ENCODE data around the gene LTB4R. TPM values are rescaled to one million over a fixed set of nuclear protein-coding genes. Genes with fewer than 3 reads are reported as not detected.

Gene LTB4R
- total RNA-seq, 4 donors from 2014 or later: 83.1 to 137 (median 117) TPM

- TF ChIP-seq CTCF (IDR thresholded peaks at IDR 0.05) (no peak), POLR2A (IDR thresholded peaks at IDR 0.05) (no peak), EP300 (IDR thresholded peaks at IDR 0.05) (no peak), POLR2AphosphoS5 (IDR thresholded peaks at IDR 0.05) (no peak)
- 46% methylated on average over 3 of the region's 5 CpGs for WGBS
- Histone ChIP-seq H3K27ac (peak within 1 kb of the TSS; percentile 89), H3K27me3 (no peaks in the 10 kb centered on the region), H3K4me1 (peaks cover 73% of the 10 kb centered on the region), H3K9me3 (no peaks in the 10 kb centered on the region), H3K36me3 (peaks cover 29% of the 10 kb centered on the region), H3K4me3 (peak within 1 kb of the TSS; percentile 63)
- DNase-seq (ENCODE audit: low spot score in 2 of 2): no peak
Measured at GRCh38 chr14:24309538-24310264, 1.6 kb upstream of the LTB4R start, which contains the start of gene LTB4R2. Gene LTB4R2, plus strand, starts transcription at chr14:24310140. Its CDS starts 525 bp downstream, at chr14:24310665.

GRCh38 chr14:24310265-24310645 lies 1.0 kb upstream of the LTB4R start:
- Histone ChIP-seq H3K36me3 (peaks cover 23% of the 10 kb centered on the region), H3K9me3 (no peaks in the 10 kb centered on the region), H3K4me1 (peaks cover 78% of the 10 kb centered on the region), H3K27me3 (no peaks in the 10 kb centered on the region), H3K27ac (peak overlapping the region; percentile 89), H3K4me3 (peak overlapping the region; percentile 63)
- TF ChIP-seq POLR2AphosphoS5 (IDR thresholded peaks at IDR 0.05) (no peak), EP300 (IDR thresholded peaks at IDR 0.05) (no peak)
- WGBS: 17% methylated on average over 2 of the region's 5 CpGs
- no peak for DNase-seq (ENCODE audit: low spot score in 2 of 2)

- no peak for DNase-seq (ENCODE audit: low spot score in 2 of 2)
- H3K4me1 ChIP-seq: peaks cover 96% of the 10 kb centered on the region
- H3K36me3 ChIP-seq: peaks cover 5% of the 10 kb centered on the region
- H3K27ac ChIP-seq: peak overlapping the region; percentile 89
- H3K4me3 ChIP-seq: peak overlapping the region; percentile 63
- H3K27me3 ChIP-seq: no peaks in the 10 kb centered on the region
- WGBS: 85% methylated on average over 1 of the region's 1 CpG
- H3K9me3 ChIP-seq: no peaks in the 10 kb centered on the region
- TF ChIP-seq POLR2AphosphoS5 (IDR thresholded peaks at IDR 0.05): peak in 1 of 3 donors; percentile 44
- no peak for TF ChIP-seq CTCF (IDR thresholded peaks at IDR 0.05)
Measured at GRCh38 chr14:24311837-24312615, 724 bp downstream of the LTB4R start.

GRCh38 chr14:24312736-24313507 lies 1.6 kb downstream of the LTB4R start:
- Histone ChIP-seq H3K4me3 (peak overlapping the region; percentile 63), H3K9me3 (no peaks in the 10 kb centered on the region), H3K27ac (peak overlapping the region; percentile 9), H3K4me1 (peaks cover 93% of the 10 kb centered on the region), H3K36me3 (no peaks in the 10 kb centered on the region), H3K27me3 (no peaks in the 10 kb centered on the region)
- TF ChIP-seq CTCF (IDR thresholded peaks at IDR 0.05) (no peak), EP300 (IDR thresholded peaks at IDR 0.05) (no peak), POLR2A (IDR thresholded peaks at IDR 0.05) (no peak), POLR2AphosphoS5 (IDR thresholded peaks at IDR 0.05) (no peak)
- WGBS: 71% methylated on average over 9 of the region's 9 CpGs
- DNase-seq (ENCODE audit: low spot score in 2 of 2): no peak

- TF ChIP-seq POLR2AphosphoS5 (IDR thresholded peaks at IDR 0.05) (no peak), EP300 (IDR thresholded peaks at IDR 0.05) (no peak), CTCF (IDR thresholded peaks at IDR 0.05) (no peak), POLR2A (IDR thresholded peaks at IDR 0.05) (no peak)
- WGBS: 83% methylated on average over 1 of the region's 2 CpGs
- H3K4me1 ChIP-seq: peaks cover 83% of the 10 kb centered on the region
Measured at GRCh38 chr14:24313913-24314312, 2.6 kb downstream of the LTB4R start.

More at GRCh38 chr14:24313913-24314312, 2.6 kb downstream of the LTB4R start:
- Histone ChIP-seq H3K27me3 (no peaks in the 10 kb centered on the region), H3K36me3 (no peaks in the 10 kb centered on the region), H3K27ac (peak overlapping the region; percentile 64), H3K9me3 (no peaks in the 10 kb centered on the region), H3K4me3 (no peak overlapping the region)
- DNase-seq (ENCODE audit: low spot score in 2 of 2): no peak
